GM21447 (cell line): Measurements from ENCODE around the gene LRCH2.

Source experiments
- ATAC-seq: cut with Tn5 transposase; IDR thresholded peaks from one replicate; pipeline ENCODE4 v1.9.1; 2021; ENCODE audit not compliant: unreplicated experiment

Gene LRCH2

GRCh38 chrX:115068896-115069295 is 165.0 kb downstream of the LRCH2 start:
- no peak for ATAC-seq

- ATAC-seq = no peak
Measured at GRCh38 chrX:115067812-115068211, 166.1 kb downstream of the LRCH2 start.

DNA sequence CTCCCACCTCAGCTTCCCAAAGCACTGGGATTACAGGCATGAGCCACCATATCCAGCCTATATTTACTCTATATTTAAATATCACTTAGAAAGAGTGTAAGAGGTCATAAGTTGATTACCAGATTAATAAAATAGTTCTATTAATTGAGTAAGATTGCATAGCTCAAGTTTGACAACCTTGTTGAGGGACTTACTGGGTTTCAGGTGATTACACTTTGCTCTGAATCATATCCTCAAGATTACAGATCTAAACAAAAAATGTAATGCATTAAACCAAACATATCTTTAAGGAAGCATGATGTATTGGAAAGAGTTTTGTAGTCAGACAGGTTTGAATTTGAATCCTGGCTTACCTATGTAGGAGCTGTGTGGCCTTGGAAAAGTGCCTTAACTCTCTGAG is 168.6 kb downstream of the LRCH2 start:
- ATAC-seq = no peak
